Activated gamma-delta T cell treated with Interleukin-2 at 50 U/mL for 16 hours (primary cell): Measurements from ENCODE around the gene PDGFA.

Experiments used
- DNase-seq: peaks from one replicate; pipeline ENCODE4 v3.0.0-alpha.2; 2020

The PDGFA gene

GRCh38 chr7:471191-471865 is 48.3 kb downstream of the PDGFA start:
- DNase-seq = no peak

- no peak for DNase-seq
Observed at GRCh38 chr7:469563-469961, 50.1 kb downstream of the PDGFA start.

- DNase-seq = no peak
Observed at GRCh38 chr7:468681-469562, 50.7 kb downstream of the PDGFA start.

GRCh38 chr7:467856-468545 is 51.6 kb downstream of the PDGFA start:
- no peak for DNase-seq

- no peak for DNase-seq
Observed at GRCh38 chr7:467393-467828, 52.2 kb downstream of the PDGFA start.

- DNase-seq = no peak
Observed at GRCh38 chr7:466465-467191, 53.0 kb downstream of the PDGFA start.

GRCh38 chr7:465710-466400 is 53.8 kb downstream of the PDGFA start:
- DNase-seq = no peak

- DNase-seq = no peak
Observed at GRCh38 chr7:464454-465401, 54.9 kb downstream of the PDGFA start.

GRCh38 chr7:463817-464453 is 55.7 kb downstream of the PDGFA start:
- DNase-seq = no peak

GRCh38 chr7:463362-463781 is 56.3 kb downstream of the PDGFA start:
- no peak for DNase-seq

- DNase-seq = no peak
Observed at GRCh38 chr7:462173-463103, 57.2 kb downstream of the PDGFA start.

GRCh38 chr7:461453-462172 is 58.0 kb downstream of the PDGFA start:
- DNase-seq = no peak

GRCh38 chr7:461117-461452 is 58.6 kb downstream of the PDGFA start:
- DNase-seq = no peak

- no peak for DNase-seq
Observed at GRCh38 chr7:460374-461116, 59.1 kb downstream of the PDGFA start.

- no peak for DNase-seq
Observed at GRCh38 chr7:459584-460373, 59.9 kb downstream of the PDGFA start.

- no peak for DNase-seq
Observed at GRCh38 chr7:458511-459245, 61.0 kb downstream of the PDGFA start.
